GM23338 (cell line): Measurements from ENCODE around the gene VGLL4. TPM values are rescaled to one million over a fixed set of nuclear protein-coding genes. Genes with fewer than 3 reads are reported as not detected.

Experiments used
- ATAC-seq: fragments of 200-7000 bp; cut with Tn5 transposase; 3 replicates; pipeline ENCODE4 v1.9.1; 2020
- DNase-seq: peaks from one replicate; pipeline ENCODE4 v3.0.0-alpha.2; 2015; ENCODE audit warnings: low spot score
- H2AFZ ChIP-seq: fragments of 200-600 bp; sonication (generic); 2 replicates; pipeline ENCODE4 v1.8.0; 2016; ENCODE audit warnings: antibody characterized with exemption, mild to moderate bottlenecking, moderate library complexity
- H3F3A ChIP-seq: fragments of 200-600 bp; sonication (generic); replicated peaks from 2 replicates; pipeline ENCODE4 v1.8.0; 2017; ENCODE audit warnings: antibody characterized with exemption, mixed run types, low read depth
- H3K27ac ChIP-seq: fragments of 200-600 bp; sonication (generic); 2 replicates; pipeline ENCODE4 v1.6.1; 2016; ENCODE audit warnings: low read depth
- H3K27me3 ChIP-seq: fragments of 200-600 bp; sonication (generic); 2 replicates; pipeline ENCODE4 v1.8.0; 2016; ENCODE audit warnings: mild to moderate bottlenecking, mixed run types, moderate library complexity; ENCODE audit not compliant: insufficient read depth
- H3K36me3 ChIP-seq: fragments of 200-600 bp; sonication (generic); 2 replicates; pipeline ENCODE4 v1.8.0; 2016; ENCODE audit warnings: mild to moderate bottlenecking; ENCODE audit not compliant: insufficient read depth
- H3K4me1 ChIP-seq: fragments of 200-600 bp; sonication (generic); 2 replicates; pipeline ENCODE4 v1.8.0; 2016; ENCODE audit warnings: mild to moderate bottlenecking, moderate library complexity; ENCODE audit not compliant: insufficient read depth
- H3K4me2 ChIP-seq: fragments of 200-600 bp; sonication (generic); 2 replicates; pipeline ENCODE4 v1.7.1; 2017; ENCODE audit warnings: mixed run types
- H3K4me3 ChIP-seq: fragments of 200-600 bp; sonication (generic); 2 replicates; pipeline ENCODE4 v1.6.1; 2016; ENCODE audit warnings: mixed run types
- H3K79me2 ChIP-seq: fragments of 200-600 bp; sonication (generic); replicated peaks from 2 replicates; pipeline ENCODE4 v1.8.0; 2017; ENCODE audit warnings: mild to moderate bottlenecking; ENCODE audit not compliant: insufficient read depth
- H3K9me2 ChIP-seq: fragments of 200-600 bp; sonication (generic); 2 replicates; pipeline ENCODE4 v1.8.0; 2017; ENCODE audit not compliant: insufficient read depth
- H4K20me1 ChIP-seq: fragments of 200-600 bp; sonication (generic); replicated peaks from 2 replicates; pipeline ENCODE4 v1.8.0; 2017; ENCODE audit warnings: mild to moderate bottlenecking; ENCODE audit not compliant: insufficient read depth
- H3K27ac Mint-ChIP-seq: 2 replicates; pipeline ENCODE4 v1.8.0; 2020; ENCODE audit warnings: inconsistent platforms, mild to moderate bottlenecking, moderate library complexity, mixed read lengths
- H3K27me3 Mint-ChIP-seq: 3 replicates; pipeline ENCODE4 v1.8.0; 2022; ENCODE audit warnings: low read depth, mild to moderate bottlenecking, moderate library complexity, mixed read lengths, inconsistent platforms; ENCODE audit not compliant: insufficient read depth, poor library complexity
- H3K36me3 Mint-ChIP-seq: 3 replicates; pipeline ENCODE4 v1.8.0; 2021; ENCODE audit warnings: low read depth, mild to moderate bottlenecking, inconsistent platforms, moderate library complexity, mixed read lengths
- H3K4me1 Mint-ChIP-seq: 3 replicates; pipeline ENCODE4 v1.8.0; 2020; ENCODE audit warnings: mild to moderate bottlenecking, inconsistent platforms, mixed read lengths
- H3K4me3 Mint-ChIP-seq: 3 replicates; pipeline ENCODE4 v1.8.0; 2021; ENCODE audit warnings: moderate library complexity, mild to moderate bottlenecking, inconsistent platforms, mixed read lengths
- H3K9me3 Mint-ChIP-seq: 3 replicates; pipeline ENCODE4 v1.8.0; 2020; ENCODE audit warnings: moderate library complexity, mild to moderate bottlenecking, inconsistent platforms, mixed read lengths
- CREB1 ChIP-seq: fragments of 250-450 bp; sonication (Bioruptor Pico); IDR thresholded peaks from 2 replicates; pipeline ENCODE4 v1.5.0; 2020; ENCODE audit warnings: low read depth, mild to moderate bottlenecking, moderate library complexity
- EZH2phosphoT487 ChIP-seq: fragments of 200-600 bp; sonication (generic); IDR thresholded peaks from one replicate; pipeline ENCODE4 v1.8.1; 2018; ENCODE audit warnings: antibody characterized with exemption; ENCODE audit not compliant: unreplicated experiment
- JUNB ChIP-seq: IDR thresholded peaks from one replicate; pipeline ENCODE4 v1.6.1; 2016; ENCODE audit warnings: antibody characterized with exemption; ENCODE audit not compliant: unreplicated experiment
- NANOG ChIP-seq: IDR thresholded peaks from 2 replicates; pipeline ENCODE4 v1.6.1; 2016; ENCODE audit warnings: antibody characterized with exemption, borderline replicate concordance
- POLR2AphosphoS5 ChIP-seq: IDR thresholded peaks from 2 replicates; pipeline ENCODE4 v1.6.1; 2016; ENCODE audit warnings: antibody characterized with exemption, low read depth
- STAT1 ChIP-seq: IDR thresholded peaks from one replicate; pipeline ENCODE4 v1.6.1; 2016; ENCODE audit warnings: antibody characterized with exemption; ENCODE audit not compliant: unreplicated experiment
- ZNF114 ChIP-seq: fragments of 250-450 bp; sonication (Bioruptor Pico); IDR thresholded peaks from 2 replicates; pipeline ENCODE4 v1.5.0; 2020; ENCODE audit warnings: mild to moderate bottlenecking, moderate library complexity
- ZNF331 ChIP-seq: fragments of 250-450 bp; sonication (Bioruptor Pico); IDR thresholded peaks from 2 replicates; pipeline ENCODE4 v1.5.0; 2020; ENCODE audit warnings: low read depth, mild to moderate bottlenecking, moderate library complexity
- polyA plus RNA-seq: library from polyadenylated mRNA; unstranded; fragments of >200 nt; fragmentation: Nextera tagmentation; extraction: Ambion mirVana; gene quantifications from 2 replicates; pipeline ENCODE4 v1.2.1, GENCODE V29; 2016
- total RNA-seq: library from RNA; depleted of rRNA; stranded (reverse); fragments of >200 nt; shearing (Covaris generic); gene quantifications from 2 replicates; pipeline ENCODE4 v1.2.3, GENCODE V29; 2014
- TF ChIP-seq, protein P1 (sequence below), 2 experiments: fragments of 200-600 bp in 1 of 2; sonication (generic) in 1 of 2; conservative IDR thresholded peaks; 2 replicates each; pipeline versions ENCODE4 v1.5.1 to v1.6.1; 2016 to 2017; ENCODE audit warnings: antibody characterized with exemption in 2 of 2, low read depth in 2 of 2, mild to moderate bottlenecking in 2 of 2, moderate library complexity in 1 of 2
- TF ChIP-seq, protein P2 (sequence below): IDR thresholded peaks from 2 replicates; pipeline ENCODE4 v1.6.1; 2016; ENCODE audit warnings: antibody characterized with exemption
- TF ChIP-seq, protein P3 (sequence below): IDR thresholded peaks from one replicate; pipeline ENCODE4 v1.6.1; 2018; ENCODE audit warnings: antibody characterized with exemption; ENCODE audit not compliant: unreplicated experiment

Gene VGLL4
- total and polyA plus RNA-seq, 2 experiments from 2014 or later, result 20.8 to 45.9 TPM

DNA sequence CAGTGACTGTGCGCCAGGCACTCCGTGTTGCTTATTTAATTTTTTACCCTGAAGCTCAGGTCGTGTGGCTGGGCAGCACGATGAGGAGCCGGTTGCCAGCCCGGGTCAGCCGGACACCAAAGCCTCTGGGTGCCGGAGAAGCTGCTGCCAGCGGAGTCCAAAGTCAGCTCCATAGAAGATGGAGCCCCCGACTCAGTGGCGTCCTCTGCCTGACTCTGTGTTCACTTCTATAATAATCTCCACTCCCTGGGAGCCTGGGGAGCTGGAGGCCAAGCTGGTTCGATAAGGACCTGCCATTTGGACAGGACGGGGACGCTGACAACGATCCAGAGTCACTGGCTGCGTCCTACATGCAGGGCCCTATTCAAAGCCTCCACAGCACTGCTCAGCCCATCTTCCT, 78.6 kb downstream of the VGLL4 start:
- Mint-ChIP-seq H3K27ac (no peak overlapping the region; the same call in 1 of the 2 replicates), H3K9me3 (no peaks in the 10 kb centered on the region; the same call in 2 of the 3 replicates), H3K4me3 (no peak overlapping the region), H3K4me1 (peaks cover 12% of the 10 kb centered on the region), H3K27me3 (peaks cover 16% of the 10 kb centered on the region), H3K36me3 (peaks cover 17% of the 10 kb centered on the region; the same call in 2 of the 3 replicates)
- DNase-seq (no peak), ATAC-seq (no peak)
- Histone ChIP-seq H3K27me3 (no peaks in the 10 kb centered on the region), H2AFZ (no peak overlapping the region), H4K20me1 (peaks cover 11% of the 10 kb centered on the region), H3K4me2 (no peak overlapping the region), H3K4me1 (no peaks in the 10 kb centered on the region; the same call in 1 of the 2 replicates), H3F3A (no peaks in the 10 kb centered on the region), H3K9me2 (no peaks in the 10 kb centered on the region), H3K36me3 (no peaks in the 10 kb centered on the region; the same call in 1 of the 2 replicates), H3K79me2 (peaks cover 15% of the 10 kb centered on the region), H3K27ac (no peak overlapping the region), H3K4me3 (no peak overlapping the region)
- TF ChIP-seq EZH2phosphoT487 (no peak), ZNF331 (CRISPR knock-in tag) (no peak), STAT1 (no peak), JUNB (no peak), CREB1 (CRISPR knock-in tag) (no peak), ZNF114 (CRISPR knock-in tag) (no peak)
- TF ChIP-seq, protein P1, sequence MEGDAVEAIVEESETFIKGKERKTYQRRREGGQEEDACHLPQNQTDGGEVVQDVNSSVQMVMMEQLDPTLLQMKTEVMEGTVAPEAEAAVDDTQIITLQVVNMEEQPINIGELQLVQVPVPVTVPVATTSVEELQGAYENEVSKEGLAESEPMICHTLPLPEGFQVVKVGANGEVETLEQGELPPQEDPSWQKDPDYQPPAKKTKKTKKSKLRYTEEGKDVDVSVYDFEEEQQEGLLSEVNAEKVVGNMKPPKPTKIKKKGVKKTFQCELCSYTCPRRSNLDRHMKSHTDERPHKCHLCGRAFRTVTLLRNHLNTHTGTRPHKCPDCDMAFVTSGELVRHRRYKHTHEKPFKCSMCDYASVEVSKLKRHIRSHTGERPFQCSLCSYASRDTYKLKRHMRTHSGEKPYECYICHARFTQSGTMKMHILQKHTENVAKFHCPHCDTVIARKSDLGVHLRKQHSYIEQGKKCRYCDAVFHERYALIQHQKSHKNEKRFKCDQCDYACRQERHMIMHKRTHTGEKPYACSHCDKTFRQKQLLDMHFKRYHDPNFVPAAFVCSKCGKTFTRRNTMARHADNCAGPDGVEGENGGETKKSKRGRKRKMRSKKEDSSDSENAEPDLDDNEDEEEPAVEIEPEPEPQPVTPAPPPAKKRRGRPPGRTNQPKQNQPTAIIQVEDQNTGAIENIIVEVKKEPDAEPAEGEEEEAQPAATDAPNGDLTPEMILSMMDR (conservative IDR thresholded peaks at IDR 0.05; ENCODE audit: low read depth in 2 of 2), result no peak
- TF ChIP-seq, protein P2, sequence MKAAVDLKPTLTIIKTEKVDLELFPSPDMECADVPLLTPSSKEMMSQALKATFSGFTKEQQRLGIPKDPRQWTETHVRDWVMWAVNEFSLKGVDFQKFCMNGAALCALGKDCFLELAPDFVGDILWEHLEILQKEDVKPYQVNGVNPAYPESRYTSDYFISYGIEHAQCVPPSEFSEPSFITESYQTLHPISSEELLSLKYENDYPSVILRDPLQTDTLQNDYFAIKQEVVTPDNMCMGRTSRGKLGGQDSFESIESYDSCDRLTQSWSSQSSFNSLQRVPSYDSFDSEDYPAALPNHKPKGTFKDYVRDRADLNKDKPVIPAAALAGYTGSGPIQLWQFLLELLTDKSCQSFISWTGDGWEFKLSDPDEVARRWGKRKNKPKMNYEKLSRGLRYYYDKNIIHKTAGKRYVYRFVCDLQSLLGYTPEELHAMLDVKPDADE, result no peak
- TF ChIP-seq, protein P3, sequence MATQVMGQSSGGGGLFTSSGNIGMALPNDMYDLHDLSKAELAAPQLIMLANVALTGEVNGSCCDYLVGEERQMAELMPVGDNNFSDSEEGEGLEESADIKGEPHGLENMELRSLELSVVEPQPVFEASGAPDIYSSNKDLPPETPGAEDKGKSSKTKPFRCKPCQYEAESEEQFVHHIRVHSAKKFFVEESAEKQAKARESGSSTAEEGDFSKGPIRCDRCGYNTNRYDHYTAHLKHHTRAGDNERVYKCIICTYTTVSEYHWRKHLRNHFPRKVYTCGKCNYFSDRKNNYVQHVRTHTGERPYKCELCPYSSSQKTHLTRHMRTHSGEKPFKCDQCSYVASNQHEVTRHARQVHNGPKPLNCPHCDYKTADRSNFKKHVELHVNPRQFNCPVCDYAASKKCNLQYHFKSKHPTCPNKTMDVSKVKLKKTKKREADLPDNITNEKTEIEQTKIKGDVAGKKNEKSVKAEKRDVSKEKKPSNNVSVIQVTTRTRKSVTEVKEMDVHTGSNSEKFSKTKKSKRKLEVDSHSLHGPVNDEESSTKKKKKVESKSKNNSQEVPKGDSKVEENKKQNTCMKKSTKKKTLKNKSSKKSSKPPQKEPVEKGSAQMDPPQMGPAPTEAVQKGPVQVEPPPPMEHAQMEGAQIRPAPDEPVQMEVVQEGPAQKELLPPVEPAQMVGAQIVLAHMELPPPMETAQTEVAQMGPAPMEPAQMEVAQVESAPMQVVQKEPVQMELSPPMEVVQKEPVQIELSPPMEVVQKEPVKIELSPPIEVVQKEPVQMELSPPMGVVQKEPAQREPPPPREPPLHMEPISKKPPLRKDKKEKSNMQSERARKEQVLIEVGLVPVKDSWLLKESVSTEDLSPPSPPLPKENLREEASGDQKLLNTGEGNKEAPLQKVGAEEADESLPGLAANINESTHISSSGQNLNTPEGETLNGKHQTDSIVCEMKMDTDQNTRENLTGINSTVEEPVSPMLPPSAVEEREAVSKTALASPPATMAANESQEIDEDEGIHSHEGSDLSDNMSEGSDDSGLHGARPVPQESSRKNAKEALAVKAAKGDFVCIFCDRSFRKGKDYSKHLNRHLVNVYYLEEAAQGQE, result no peak

DNA sequence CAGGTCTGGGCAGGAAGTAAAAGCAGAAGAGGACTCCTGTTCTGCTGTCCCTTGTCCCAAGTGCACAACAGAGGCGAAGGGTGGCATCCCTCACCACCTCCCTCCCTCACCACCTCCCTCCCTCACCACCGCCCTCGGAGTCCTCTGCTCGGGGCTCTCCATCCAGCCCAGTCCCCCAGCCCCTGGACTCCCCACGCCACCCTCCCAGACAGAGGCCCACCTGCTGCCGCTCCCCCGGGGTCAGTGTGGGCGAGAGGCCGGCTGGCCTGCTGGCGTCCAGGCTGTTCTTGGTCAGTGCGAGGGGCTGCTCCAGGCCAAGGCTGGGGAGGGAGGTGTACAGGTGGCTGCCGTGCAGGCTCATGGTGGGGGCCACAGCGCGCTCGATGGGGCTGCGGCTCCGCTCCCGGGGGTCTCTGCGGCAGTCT, 79.1 kb downstream of the VGLL4 start:
- Histone ChIP-seq H3K9me2 (no peaks in the 10 kb centered on the region), H3K27me3 (no peaks in the 10 kb centered on the region), H3K36me3 (no peaks in the 10 kb centered on the region; the same call in 1 of the 2 replicates), H2AFZ (no peak overlapping the region), H3K4me1 (no peaks in the 10 kb centered on the region; the same call in 1 of the 2 replicates), H3K27ac (no peak overlapping the region), H3K4me3 (no peak overlapping the region), H3K4me2 (no peak overlapping the region), H3F3A (no peaks in the 10 kb centered on the region), H4K20me1 (peaks cover 11% of the 10 kb centered on the region), H3K79me2 (peaks cover 15% of the 10 kb centered on the region)
- Mint-ChIP-seq H3K27ac (no peak overlapping the region), H3K4me3 (no peak overlapping the region), H3K36me3 (peaks cover 20% of the 10 kb centered on the region; the same call in 2 of the 3 replicates), H3K9me3 (no peaks in the 10 kb centered on the region; the same call in 2 of the 3 replicates), H3K4me1 (peaks cover 14% of the 10 kb centered on the region), H3K27me3 (peaks cover 19% of the 10 kb centered on the region)
- no peak for TF ChIP-seq EZH2phosphoT487
- no peak for TF ChIP-seq NANOG
- TF ChIP-seq POLR2AphosphoS5, result no peak
- TF ChIP-seq STAT1, result no peak
- TF ChIP-seq CREB1 (CRISPR knock-in tag), result no peak
- TF ChIP-seq JUNB, result no peak
- ATAC-seq (no peak), DNase-seq (no peak)
